ENCODE measurements around the gene C19orf67. TPM values are rescaled to one million over a fixed set of nuclear protein-coding genes. Genes with fewer than 3 reads are reported as not detected.

The C19orf67 gene
- total and polyA plus RNA-seq, 2 of the 13 experiments (the other 11 are each of a cell fraction or from before 2014, with no cell fraction given) = 0.11 to 0.32 TPM

- TF ChIP-seq ATF4 (CRISPR knock-in tag; IDR thresholded peaks at IDR 0.05) (peak in 1 of 2 experiments; percentile 74; a peak in 2 of 4 replicates), KAT7 (CRISPR knock-in tag; IDR thresholded peaks at IDR 0.05; ENCODE audit: borderline replicate concordance) (no peak), NONO (IDR thresholded peaks at IDR 0.05) (no peak), NONO (CRISPR knock-in tag; conservative IDR thresholded peaks at IDR 0.05) (peak; percentile 70; the same call in 1 of the 2 replicates), ETV5 (CRISPR knock-in tag; IDR thresholded peaks at IDR 0.05; ENCODE audit: borderline replicate concordance) (peak; percentile 85), ARID2 (CRISPR knock-in tag; IDR thresholded peaks at IDR 0.05; ENCODE audit: borderline replicate concordance) (0 out of 2 replicates have a peak, but pooled peaks have one; percentile 52), ZNF136 (CRISPR knock-in tag; IDR thresholded peaks at IDR 0.05; ENCODE audit: low read depth) (no peak), CREM (IDR thresholded peaks at IDR 0.05) (peak; percentile 99), CREM (CRISPR knock-in tag; IDR thresholded peaks at IDR 0.05) (no peak), HIC2 (CRISPR knock-in tag; IDR thresholded peaks at IDR 0.05; ENCODE audit: low read depth) (0 out of 2 replicates have a peak, but pooled peaks have one; percentile 16), REST (IDR thresholded peaks at IDR 0.05; ENCODE audit: borderline replicate concordance in 1 of 2, low read depth in 1 of 2, low read length in 2 of 2) (no peak), ZNF768 (CRISPR knock-in tag; IDR thresholded peaks at IDR 0.05) (no peak), GLI4 (CRISPR knock-in tag; IDR thresholded peaks at IDR 0.05; ENCODE audit: borderline replicate concordance) (no peak), BATF2 (CRISPR knock-in tag; IDR thresholded peaks at IDR 0.05) (no peak), RELA (CRISPR knock-in tag; IDR thresholded peaks at IDR 0.05) (no peak), ARID5B (CRISPR knock-in tag; IDR thresholded peaks at IDR 0.05) (peak; percentile 13; the same call in 1 of the 2 replicates), PRPF4 (IDR thresholded peaks at IDR 0.05; ENCODE audit: low read depth, low read length, poor library complexity, severe bottlenecking) (no peak)
Measured at GRCh38 chr19:14080887-14081796, 4.4 kb downstream of the C19orf67 start (continued).
